HG03025 (cell line): ENCODE measurements around the gene SGMS1.
"Not testable (repeated sequence)": the region's sequence is repeated elsewhere in the genome, so short reads cannot be mapped to it uniquely, and the experiment has no call there.

Experiments
- ATAC-seq: cut with Tn5 transposase; IDR thresholded peaks from one replicate; pipeline ENCODE4 v1.9.1; 2021; ENCODE audit warnings: mild to moderate bottlenecking, moderate library complexity; ENCODE audit not compliant: unreplicated experiment, low FRiP score

The SGMS1 gene

DNA sequence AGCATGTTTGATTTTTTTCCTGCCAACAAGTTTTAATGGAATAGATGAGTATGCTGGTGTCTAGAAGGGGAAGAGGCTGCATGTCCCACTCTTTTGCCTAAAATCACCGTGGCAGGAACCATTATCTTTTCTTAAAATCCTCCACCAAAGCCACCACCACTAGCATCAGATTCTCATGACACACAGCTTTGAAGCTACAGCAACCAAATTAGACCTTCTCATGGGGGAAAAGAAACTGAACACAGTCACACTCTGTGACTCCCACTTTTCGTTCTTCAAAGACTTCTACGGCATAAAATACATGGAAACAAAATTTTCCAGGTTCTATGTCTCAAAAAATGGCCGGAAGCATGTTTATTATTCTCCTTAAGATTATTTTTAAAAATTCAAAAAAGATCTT lies 81.8 kb downstream of the SGMS1 start:
- ATAC-seq: peak; percentile 41

DNA sequence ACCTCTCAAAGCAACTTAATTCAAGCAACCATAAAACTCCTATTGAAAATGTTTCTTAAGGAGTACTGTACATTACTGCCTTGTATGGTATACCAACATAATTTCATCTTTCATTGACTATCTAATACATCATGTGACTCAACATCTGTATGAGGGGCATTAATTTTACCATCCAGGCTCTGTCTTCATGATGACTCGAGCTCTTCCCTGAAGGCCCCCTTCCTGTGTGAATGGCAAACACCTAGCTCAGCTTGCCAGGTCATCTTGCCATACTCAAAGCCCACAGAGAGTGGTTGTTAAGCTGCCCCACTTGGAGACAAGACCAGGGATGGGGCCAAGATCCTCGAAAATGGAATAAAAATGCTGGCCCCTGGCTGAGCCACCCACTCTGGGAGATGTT lies 82.4 kb downstream of the SGMS1 start:
- ATAC-seq: no peak

DNA sequence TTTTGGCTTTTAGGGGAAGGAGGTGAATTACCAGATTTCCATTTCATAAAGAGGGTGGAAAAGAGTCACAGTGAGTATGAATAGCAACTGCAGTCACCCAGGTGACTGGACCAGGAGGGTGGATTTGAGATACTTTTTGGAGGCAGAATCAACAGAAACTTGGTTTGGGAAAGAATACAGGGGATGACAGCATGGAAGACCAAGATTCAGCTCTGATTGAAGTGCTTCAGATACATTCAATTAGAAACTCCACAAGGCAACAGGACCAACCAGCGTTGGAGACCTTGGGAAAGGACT lies 83.0 kb downstream of the SGMS1 start:
- ATAC-seq: no peak

DNA sequence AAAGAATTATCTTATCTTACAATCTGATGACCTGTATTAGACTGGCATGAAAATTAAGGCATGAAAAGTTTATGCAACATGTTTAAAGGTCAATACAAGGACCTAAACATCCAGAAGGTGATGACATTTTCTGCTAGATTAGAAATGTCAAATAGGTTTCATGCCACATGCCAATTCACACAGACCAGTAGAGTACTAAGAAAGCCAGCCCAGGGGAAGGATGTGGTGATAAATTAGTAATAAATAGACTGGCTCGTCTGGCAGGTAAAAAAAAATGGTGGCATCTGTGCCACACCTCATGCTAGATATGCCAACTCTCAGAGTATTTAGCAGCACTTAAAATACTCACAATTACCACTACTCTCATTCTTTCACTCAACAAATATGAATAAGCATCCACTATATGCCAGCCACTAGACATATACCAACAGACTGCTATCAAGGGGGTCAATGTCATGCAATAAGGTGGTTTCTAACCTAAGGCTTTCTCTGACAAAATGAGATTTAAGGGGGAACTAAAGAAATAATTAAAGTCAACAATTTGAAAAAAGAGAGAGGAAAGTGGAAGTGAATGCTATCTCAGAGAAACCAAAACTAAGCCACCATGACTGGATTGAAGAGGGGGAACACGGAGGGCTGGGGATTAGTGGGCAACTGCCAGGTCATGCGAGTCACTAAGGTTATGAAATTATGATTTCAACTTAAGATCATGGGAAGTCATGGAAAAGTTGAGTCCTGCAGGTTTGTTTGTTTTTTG lies 83.5 kb downstream of the SGMS1 start:
- peak; percentile 59 for ATAC-seq

DNA sequence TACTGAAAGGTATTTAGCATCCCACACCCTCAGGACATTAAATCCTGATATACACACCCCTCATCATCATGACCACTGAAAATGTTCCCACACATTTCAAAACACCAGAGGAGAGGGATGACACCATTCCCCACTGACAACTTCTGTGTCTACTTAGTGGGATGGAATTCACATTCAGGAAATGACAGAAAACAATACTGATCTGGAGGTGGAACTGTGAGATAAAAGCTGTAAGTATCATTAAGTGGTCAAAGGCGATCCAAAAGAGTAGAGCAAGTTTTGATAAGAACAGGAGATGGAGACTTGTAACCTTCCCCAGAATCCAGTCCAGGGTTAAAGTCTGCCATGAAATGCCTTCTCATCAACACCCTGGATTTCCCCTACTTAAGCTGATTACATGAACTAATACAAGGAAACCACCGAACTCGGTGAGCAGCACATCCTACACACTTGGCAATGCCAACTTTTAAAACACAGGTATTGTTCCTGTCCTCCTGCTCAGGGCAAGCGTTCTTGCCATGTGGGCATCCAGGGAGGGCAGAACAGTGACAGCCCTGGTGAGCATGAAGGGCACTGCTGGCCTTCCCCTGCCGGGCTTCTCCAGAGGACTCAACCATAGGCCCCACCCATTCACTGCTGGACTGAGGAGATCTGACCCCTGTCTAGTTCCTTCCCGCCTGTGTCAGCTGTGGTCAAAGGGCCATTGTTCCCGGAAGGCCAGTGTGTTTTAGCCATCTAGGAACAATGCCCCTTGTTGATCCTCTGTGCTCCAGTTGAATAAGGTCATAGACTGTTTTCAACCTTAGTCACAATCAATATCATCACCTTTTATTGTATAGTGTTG lies 85.0 kb downstream of the SGMS1 start:
- ATAC-seq: no peak

DNA sequence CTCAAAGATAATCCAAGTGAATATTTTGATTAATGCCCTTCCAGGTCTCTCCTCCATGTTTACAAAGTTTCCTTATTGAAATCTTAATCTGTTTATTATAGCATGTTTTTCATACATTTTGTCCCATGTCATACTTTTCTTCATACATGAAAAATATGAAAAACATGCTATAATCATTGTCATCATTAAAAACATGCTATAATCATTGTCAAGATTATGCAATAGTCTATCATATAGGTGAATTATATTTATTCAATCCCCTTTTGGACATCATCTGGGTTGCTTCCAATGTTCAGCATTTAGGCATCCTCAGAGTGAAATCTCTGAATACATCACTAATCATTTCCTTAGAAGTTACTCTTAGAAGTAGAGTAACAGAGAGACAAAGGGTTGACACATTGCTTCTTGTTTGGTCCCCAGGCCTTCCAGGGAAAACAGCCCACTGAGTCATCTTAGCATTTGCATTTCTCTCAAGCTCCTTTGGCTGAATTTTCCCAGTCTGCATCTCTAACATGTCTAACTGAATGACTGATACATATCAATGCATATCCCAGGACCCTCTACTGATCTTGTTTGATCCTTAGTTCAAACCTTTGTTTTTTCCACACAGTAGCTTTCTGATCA lies 87.0 kb downstream of the SGMS1 start:
- ATAC-seq: no peak

DNA sequence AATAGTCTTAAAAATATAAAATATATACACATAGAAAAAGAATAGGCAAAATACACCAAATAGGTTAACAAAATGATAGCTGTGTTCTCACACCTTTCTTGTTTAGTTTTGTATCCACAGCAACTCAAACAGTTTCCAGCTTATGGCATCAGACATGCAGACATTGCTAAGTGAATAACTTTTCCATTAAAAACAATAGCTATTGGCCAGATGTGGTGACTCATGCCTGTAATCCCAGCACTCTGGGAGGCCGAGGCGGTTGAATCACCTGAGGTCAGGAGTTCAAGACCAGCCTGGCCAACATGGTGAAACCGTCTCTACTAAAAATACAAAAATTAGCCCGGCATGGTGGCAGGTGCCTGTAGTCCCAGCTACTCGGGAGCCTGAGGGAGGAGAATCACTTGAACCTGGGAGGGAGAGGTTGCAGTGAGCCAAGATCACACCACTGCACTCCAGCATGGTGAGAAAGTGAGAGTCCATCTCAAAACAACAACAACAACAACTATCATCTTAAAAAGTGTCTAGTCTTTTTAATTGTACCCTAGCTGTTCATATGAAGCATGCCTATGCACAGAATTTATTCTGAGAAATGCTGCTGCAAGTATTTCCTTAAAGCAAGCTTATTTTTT lies 88.9 kb downstream of the SGMS1 start:
- ATAC-seq: not testable (repeated sequence)

DNA sequence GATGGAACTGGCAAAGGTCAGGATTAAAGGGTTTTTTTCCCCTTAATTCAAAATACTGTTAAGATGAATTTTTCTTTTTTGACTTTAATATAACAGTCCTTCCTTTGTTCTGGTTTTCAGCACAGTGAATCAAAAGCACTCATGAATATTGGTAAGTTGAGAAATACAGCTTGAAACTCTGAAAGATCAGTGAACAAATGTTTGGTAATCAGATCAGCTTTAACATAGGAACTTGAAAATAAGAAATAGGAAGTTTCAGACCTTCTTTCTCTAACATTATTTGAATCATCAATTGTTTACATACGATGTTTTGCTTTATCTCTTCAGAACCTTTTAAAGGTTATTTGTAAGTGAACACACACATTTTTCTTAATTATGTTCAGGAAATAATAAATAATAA lies 90.5 kb downstream of the SGMS1 start:
- no peak for ATAC-seq

DNA sequence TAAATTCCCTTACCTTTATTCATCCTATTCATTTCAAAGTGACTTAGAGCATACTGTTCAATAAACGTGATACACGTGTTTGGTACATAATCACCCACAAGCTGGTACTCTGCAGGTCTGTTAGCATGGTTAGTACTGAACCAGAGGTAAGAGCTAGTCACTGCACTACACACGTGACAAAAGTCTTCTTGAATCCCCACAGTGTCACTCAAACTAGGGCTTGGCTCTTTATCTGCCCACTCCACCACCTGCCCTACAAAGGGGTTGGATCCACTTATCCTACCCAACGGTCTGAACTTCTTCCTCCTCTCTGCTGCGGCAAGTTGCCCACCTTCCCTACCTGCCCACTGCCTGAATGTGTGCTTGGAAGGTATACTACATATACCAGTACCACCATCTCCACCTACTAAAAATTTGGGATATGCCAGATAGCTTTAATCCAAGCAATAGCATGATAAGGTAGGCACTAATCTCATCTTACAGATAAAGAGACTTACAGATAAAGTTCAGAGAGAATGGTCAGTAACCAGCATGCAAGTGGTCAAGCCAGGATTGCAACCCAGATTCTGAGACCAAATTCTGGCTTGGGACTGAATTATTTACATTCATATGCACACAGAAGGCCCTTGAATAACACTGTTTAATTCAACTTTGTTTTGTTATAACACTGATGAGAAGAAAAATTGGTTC lies 92.2 kb downstream of the SGMS1 start:
- ATAC-seq: no peak

DNA sequence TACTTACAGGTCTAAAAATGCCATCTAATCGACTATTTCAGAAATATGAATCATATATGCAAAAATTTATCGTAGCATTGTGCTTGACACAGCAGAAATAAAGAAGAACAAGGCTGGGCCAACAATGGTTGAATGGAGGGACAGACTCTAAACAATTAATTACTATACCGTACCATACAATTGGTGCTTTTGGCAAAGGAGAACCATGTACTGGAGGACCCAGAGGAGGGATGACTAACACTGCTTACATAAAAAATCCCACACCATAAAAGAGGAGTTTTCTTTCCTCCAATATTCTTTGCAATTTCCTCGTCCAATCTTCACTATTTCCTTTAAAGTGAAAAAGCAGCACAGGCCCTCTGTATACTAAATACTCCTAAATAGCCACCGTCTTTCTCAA lies 94.1 kb downstream of the SGMS1 start:
- ATAC-seq: no peak

DNA sequence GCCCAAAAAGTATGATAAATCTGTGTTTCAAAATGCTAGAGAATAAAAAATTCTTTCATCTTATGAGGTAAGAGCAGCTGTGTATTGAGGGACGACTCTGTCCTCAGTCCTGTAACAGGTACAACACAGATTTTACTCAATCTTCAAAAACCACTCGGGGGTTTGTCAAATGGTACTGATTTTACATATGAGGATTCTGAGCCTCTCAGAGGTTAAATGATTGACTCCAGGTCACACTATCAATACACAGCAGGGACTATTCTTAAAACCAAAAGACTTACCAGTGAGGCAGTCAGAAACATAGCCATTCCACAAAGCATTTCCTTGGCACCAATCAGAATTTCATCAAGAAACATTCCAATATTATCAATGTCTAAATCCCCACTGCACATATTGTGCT lies 95.5 kb downstream of the SGMS1 start:
- no peak for ATAC-seq

DNA sequence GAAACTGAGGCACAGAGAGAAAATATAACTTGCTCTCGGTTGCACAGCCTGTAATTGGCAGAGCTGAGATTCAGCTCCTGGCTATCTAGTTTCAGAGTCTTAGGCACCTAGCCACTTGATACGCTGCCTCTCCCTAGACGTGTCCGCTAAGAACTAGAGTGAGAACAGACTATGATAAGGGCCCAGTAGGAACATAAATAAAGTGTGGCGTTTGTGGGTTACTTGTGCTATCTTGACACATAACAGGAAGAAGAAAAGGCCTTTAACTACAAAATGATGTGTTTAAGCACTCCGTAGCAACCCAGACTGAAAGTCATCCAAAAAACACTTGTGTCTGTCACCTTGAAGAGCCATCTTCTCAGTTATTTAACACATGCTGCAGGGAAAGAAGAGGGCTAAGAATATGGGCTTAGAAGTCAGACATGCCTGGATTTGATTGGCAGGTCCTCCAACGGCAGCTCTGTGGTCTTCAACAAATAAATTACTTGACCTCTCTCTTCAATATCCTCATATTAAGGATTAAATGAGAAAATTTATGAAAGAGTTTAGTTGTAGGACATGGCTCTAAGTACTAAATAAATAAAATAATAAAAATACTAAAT lies 96.2 kb downstream of the SGMS1 start:
- no peak for ATAC-seq

DNA sequence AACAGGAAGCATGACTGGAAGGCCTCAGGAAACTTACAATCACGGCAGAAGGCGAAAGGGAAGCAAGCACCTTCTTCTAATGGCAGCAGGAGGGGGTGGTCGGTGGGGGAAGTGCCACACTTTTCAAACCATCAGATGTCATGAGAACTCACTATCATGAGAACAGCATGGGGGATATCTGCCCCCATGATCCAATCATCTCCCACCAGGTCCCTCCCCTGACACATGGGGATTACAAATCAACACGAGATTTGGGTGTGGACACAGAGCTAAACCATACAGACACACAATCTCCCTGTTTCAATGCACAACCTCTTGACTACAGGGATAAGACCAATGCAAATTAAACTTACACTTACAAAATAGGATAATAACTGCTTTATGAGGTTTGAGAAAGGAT lies 97.6 kb downstream of the SGMS1 start:
- no peak for ATAC-seq

DNA sequence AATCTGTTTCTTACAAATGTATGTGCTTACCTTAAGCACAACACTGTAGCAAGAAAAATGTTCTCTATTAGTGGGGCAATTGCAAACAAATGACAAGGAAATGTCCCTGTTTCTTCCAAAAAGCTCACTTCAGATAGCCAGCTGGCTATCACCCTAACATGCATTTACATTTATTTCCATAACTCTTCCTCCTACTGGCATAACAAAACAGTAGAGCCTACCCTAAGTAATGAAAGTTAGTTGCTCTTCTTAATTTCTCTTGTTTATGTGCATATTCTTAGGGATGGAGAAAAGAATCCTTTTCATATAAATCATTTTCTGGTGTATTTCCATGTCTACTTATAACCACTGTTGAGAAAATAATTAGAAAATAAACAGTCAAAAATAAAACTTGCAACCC lies 100.4 kb downstream of the SGMS1 start:
- ATAC-seq: no peak

DNA sequence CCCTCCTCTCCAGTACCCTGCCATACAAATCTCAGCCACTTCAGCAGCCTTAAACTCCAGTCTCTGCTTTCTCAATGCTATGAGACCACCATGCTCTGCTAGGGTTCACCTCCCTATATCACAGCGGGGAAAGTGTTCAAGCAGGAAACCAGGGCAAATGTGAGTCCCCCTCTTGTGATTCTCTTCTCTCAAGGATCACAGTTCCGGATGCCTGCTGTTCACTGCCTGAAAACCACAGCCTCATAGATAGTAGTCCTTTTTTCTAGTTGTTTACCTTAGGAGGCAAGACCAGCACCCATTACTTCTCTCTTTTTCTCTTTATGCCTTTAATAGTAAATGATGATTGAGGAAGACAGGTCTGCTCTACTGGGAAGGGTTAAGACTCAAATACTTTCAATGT lies 100.8 kb downstream of the SGMS1 start:
- no peak for ATAC-seq

DNA sequence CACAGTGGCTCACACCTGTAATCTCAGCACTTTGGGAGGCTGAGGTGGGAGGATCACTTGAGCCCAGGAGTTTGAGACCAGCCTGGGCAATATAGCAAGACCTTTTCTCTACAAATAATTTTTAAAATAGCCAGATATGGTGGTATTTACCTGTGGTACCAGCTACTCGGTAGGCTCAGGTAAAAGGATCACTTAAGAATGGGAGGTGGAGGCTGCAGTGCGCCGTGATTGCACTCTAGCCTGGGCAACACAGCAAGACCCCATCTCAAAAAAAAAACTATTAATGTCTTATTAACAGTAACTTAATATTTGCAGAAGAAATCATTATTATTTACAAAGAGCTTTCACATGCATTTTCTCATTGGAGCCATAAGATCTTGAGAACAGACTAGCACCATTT lies 103.6 kb downstream of the SGMS1 start:
- ATAC-seq: no peak

DNA sequence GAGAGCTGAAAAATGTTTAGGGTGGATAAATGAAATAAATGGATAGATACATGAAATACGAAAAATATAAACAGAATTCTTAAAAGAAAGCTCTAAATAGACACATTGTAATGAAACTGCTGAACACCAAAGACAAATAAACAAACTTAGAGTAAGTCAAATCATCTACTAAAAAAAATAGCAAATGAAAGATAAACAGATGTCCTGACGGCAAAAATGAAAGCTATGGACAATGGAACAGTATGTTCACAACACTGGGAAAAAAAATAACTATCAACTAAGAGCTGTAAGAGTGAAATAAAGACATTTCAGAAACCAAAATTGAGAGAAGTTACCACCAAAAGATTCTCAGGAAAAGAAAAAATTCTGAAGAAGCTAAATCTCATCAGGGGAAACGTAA lies 106.1 kb downstream of the SGMS1 start:
- ATAC-seq: no peak

DNA sequence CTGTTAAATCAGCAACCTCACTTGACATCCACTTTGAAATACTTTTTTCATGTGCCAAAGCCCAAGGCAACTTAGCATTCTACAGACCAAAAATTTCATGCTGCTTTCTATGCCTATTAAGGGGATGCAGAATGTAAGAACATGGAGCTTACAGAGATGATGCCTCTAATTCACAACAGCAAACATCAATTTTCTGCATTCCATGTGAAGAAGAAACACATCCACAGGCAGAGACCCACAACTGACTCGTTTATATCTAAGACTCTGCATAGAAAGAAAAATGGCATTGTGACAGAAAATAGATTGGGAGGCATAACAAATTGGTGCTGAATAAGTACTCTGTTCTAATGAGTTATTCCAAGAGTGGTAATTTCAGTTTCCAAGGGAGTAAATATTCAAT lies 107.6 kb downstream of the SGMS1 start:
- no peak for ATAC-seq

DNA sequence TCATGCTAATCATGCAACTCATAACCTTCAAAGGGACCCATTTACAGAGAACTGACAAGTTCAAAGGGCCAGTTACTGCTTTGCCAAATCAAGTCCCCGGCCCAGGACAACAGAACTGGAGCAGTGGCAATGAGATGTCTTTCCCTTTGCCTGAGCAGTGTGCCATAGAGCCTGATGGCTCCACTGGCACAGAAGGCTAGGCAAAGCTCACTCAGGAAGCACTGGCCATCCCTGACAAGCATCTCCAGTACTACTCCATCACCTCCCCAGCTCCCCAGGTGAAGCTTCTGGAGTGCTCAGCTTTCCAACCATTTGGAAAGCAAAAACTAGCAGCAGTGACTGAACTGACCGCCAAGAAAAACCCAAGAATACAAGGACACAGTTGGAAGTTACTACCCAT lies 108.3 kb downstream of the SGMS1 start:
- no peak for ATAC-seq

DNA sequence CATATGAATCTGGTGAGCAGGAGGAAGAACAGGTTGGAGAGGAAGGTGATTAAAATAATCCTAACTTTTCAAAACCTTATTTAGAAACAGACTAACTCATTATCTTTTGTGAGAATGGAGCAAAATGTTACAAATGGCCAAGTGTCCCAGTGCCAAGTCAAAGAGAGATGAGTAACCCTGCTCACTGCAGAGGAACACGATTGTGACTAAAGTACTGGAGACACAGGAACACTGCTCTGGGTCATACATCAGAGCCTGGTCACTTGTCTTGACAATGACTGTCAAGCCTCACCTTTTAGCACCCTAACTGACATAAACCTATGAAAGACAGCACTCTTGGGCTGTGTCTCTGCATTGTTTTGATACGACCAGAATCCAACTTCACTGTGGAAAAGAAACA lies 108.8 kb downstream of the SGMS1 start:
- no peak for ATAC-seq
